ENCODE results near the gene MPDU1. TPM values are rescaled to one million over a fixed set of nuclear protein-coding genes. Genes with fewer than 3 reads are reported as not detected.
A peak's percentile ranks its signal among the peaks of the same experiment; 100 is the strongest.
"Not testable (repeated sequence)": the region's sequence is repeated elsewhere in the genome, so short reads cannot be mapped to it uniquely, and the experiment has no call there.

Gene MPDU1
- total RNA-seq, 1 donor: 64.1 TPM

DNA sequence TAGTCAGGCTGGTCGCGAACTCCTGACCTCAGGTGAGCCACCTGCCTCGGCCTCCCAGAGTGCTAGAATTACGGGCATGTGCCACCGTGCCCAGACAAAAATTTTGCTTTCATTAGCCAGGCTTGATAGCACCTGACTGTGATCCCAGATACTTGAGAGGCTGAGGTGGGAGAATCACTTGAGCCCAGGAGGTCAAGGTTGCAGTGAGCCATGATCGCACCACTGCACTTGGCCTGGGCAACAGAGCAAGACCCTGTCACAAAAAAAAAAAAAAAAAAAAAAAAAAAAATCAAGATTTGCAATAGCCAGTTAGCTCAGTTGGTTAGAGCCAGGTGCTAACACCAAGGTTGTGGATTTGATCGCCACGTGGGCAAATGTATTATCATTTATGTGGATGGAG is 37.2 kb downstream of the MPDU1 start:
- Histone ChIP-seq H3K4me3 (ENCODE audit: insufficient read depth, low read length) (no peak overlapping the region), H3K27me3 (ENCODE audit: insufficient read depth, low read length) (no peaks in the 10 kb centered on the region), H2AFZ (ENCODE audit: low read length) (no peak overlapping the region), H3K4me2 (ENCODE audit: insufficient read depth, low read length) (no peak overlapping the region), H4K20me1 (ENCODE audit: insufficient read depth, low read length) (no peaks in the 10 kb centered on the region), H3K9me3 (ENCODE audit: low read depth, low read length) (no peaks in the 10 kb centered on the region), H3K27ac (ENCODE audit: low read depth, low read length) (no peak overlapping the region), H3K4me1 (ENCODE audit: insufficient read depth, low read length) (no peaks in the 10 kb centered on the region), H3K36me3 (ENCODE audit: insufficient read depth, low read length) (no peaks in the 10 kb centered on the region), H3K79me2 (ENCODE audit: insufficient read depth, low read length) (no peaks in the 10 kb centered on the region)
- TF ChIP-seq, protein P1, sequence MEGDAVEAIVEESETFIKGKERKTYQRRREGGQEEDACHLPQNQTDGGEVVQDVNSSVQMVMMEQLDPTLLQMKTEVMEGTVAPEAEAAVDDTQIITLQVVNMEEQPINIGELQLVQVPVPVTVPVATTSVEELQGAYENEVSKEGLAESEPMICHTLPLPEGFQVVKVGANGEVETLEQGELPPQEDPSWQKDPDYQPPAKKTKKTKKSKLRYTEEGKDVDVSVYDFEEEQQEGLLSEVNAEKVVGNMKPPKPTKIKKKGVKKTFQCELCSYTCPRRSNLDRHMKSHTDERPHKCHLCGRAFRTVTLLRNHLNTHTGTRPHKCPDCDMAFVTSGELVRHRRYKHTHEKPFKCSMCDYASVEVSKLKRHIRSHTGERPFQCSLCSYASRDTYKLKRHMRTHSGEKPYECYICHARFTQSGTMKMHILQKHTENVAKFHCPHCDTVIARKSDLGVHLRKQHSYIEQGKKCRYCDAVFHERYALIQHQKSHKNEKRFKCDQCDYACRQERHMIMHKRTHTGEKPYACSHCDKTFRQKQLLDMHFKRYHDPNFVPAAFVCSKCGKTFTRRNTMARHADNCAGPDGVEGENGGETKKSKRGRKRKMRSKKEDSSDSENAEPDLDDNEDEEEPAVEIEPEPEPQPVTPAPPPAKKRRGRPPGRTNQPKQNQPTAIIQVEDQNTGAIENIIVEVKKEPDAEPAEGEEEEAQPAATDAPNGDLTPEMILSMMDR (IDR thresholded peaks at IDR 0.05; ENCODE audit: extremely low read depth, low read depth, low read length): no peak
- DNase-seq (ENCODE audit: insufficient read length, low spot score, missing footprints): no peak

DNA sequence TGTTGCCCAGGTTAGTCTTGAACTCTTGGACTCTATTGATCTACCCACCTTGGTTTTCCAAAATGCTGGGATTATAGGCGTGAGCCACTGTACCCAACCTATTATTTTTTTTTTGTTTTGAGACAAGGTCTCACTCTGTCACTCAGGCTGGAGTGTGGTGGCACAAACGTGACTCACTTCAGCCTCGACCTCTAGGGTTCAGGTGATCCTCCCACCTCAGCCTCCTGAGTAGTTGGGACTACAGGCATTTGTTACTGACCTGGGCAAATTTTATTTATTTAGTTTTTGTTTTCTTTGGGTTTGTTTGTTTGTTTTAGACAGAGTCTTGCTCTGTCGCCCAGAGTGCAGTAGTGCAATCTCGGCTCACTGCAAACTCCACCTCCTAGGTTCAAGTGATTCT is 40.0 kb downstream of the MPDU1 start:
- no peaks in the 10 kb centered on the region for H4K20me1 ChIP-seq (ENCODE audit: insufficient read depth, low read length)
- H3K36me3 ChIP-seq (ENCODE audit: insufficient read depth, low read length): no peaks in the 10 kb centered on the region
- H3K79me2 ChIP-seq (ENCODE audit: insufficient read depth, low read length): peaks cover 15% of the 10 kb centered on the region
- no peak overlapping the region for H3K27ac ChIP-seq (ENCODE audit: low read depth, low read length)
- H2AFZ ChIP-seq (ENCODE audit: low read length): no peak overlapping the region
- DNase-seq (ENCODE audit: insufficient read length, low spot score, missing footprints): no peak
- no peaks in the 10 kb centered on the region for H3K9me3 ChIP-seq (ENCODE audit: low read depth, low read length)
- H3K4me3 ChIP-seq (ENCODE audit: insufficient read depth, low read length): no peak overlapping the region
- TF ChIP-seq, protein P1 (IDR thresholded peaks at IDR 0.05; ENCODE audit: extremely low read depth, low read depth, low read length): no peak
- no peak overlapping the region for H3K4me2 ChIP-seq (ENCODE audit: insufficient read depth, low read length)
- peaks cover 5% of the 10 kb centered on the region for H3K4me1 ChIP-seq (ENCODE audit: insufficient read depth, low read length)
- no peaks in the 10 kb centered on the region for H3K27me3 ChIP-seq (ENCODE audit: insufficient read depth, low read length)

DNA sequence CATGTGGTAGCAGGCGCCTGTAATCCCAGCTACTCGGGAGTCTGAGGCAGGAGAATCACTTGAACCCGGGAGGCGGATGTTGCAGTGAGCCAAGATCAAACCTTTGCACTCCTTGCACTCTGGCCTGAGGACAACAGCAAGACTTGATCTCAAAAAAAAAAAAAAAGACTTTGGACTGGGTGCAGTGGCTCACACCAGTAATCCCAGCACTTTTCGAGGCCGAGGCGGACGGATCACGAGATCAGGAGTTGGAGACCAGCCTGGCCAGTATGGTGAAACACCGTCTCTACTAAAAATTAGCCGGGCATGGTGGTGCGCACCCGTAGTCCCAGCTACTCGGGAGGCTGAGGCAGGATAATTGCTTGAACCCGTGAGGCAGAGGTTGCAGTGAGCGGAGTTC is 42.1 kb downstream of the MPDU1 start:
- H3K4me2 ChIP-seq (ENCODE audit: insufficient read depth, low read length); H3K27me3 ChIP-seq (ENCODE audit: insufficient read depth, low read length); H4K20me1 ChIP-seq (ENCODE audit: insufficient read depth, low read length); H3K4me1 ChIP-seq (ENCODE audit: insufficient read depth, low read length); H3K4me3 ChIP-seq (ENCODE audit: insufficient read depth, low read length); H3K9me3 ChIP-seq (ENCODE audit: low read depth, low read length); H3K36me3 ChIP-seq (ENCODE audit: insufficient read depth, low read length); H2AFZ ChIP-seq (ENCODE audit: low read length); DNase-seq (ENCODE audit: insufficient read length, low spot score, missing footprints); H3K27ac ChIP-seq (ENCODE audit: low read depth, low read length): not testable (repeated sequence)
- H3K79me2 ChIP-seq (ENCODE audit: insufficient read depth, low read length): peaks cover 15% of the 10 kb centered on the region

DNA sequence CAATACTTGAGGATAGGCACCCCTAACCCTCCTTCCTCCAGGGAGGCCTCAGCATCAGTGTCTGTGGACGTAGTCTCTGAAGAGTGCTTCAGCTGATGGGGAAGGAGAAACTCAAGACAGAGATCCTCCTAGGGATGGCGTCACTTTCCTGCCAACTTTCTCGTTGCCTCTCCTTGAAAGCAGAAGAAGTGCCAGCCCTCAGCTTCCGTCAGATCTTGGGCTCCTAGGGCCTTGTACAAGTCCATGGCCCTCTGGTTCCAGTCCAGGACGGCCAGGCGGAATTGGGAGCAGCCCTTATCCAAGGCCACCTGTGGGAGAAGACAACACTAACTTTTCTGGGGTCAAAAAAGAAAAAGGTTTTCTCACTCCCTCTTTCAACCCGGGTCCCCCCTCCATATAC is 42.7 kb downstream of the MPDU1 start:
- Histone ChIP-seq H3K4me3 (ENCODE audit: insufficient read depth, low read length) (no peak overlapping the region), H3K27ac (ENCODE audit: low read depth, low read length) (no peak overlapping the region), H3K4me2 (ENCODE audit: insufficient read depth, low read length) (peak overlapping the region; percentile 95), H3K79me2 (ENCODE audit: insufficient read depth, low read length) (peaks cover 15% of the 10 kb centered on the region), H3K36me3 (ENCODE audit: insufficient read depth, low read length) (no peaks in the 10 kb centered on the region), H4K20me1 (ENCODE audit: insufficient read depth, low read length) (no peaks in the 10 kb centered on the region), H2AFZ (ENCODE audit: low read length) (no peak overlapping the region), H3K27me3 (ENCODE audit: insufficient read depth, low read length) (no peaks in the 10 kb centered on the region), H3K4me1 (ENCODE audit: insufficient read depth, low read length) (peaks cover 5% of the 10 kb centered on the region), H3K9me3 (ENCODE audit: low read depth, low read length) (no peaks in the 10 kb centered on the region)
- TF ChIP-seq, protein P1 (IDR thresholded peaks at IDR 0.05; ENCODE audit: extremely low read depth, low read depth, low read length): no peak
- no peak for DNase-seq (ENCODE audit: insufficient read length, low spot score, missing footprints)

DNA sequence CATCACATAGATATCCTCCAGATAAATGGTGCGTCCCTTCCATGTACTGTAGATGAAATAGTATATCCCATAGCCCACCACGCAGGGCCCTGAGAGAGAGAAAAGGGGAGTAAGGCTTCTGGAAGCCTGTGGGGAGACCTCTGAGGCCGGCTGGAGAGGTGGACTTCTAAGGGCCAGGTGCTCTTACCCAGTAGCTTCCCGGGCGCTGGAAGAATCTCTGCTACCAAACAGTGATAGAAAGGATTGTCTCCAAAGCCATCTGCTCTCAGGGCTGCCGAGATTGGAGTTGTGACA is 43.3 kb downstream of the MPDU1 start:
- peak overlapping the region; percentile 93 for H2AFZ ChIP-seq (ENCODE audit: low read length)
- no peaks in the 10 kb centered on the region for H3K36me3 ChIP-seq (ENCODE audit: insufficient read depth, low read length)
- peak; percentile 88 for DNase-seq (ENCODE audit: insufficient read length, low spot score, missing footprints)
- no peaks in the 10 kb centered on the region for H3K9me3 ChIP-seq (ENCODE audit: low read depth, low read length)
- no peaks in the 10 kb centered on the region for H4K20me1 ChIP-seq (ENCODE audit: insufficient read depth, low read length)
- H3K27me3 ChIP-seq (ENCODE audit: insufficient read depth, low read length): no peaks in the 10 kb centered on the region
- H3K27ac ChIP-seq (ENCODE audit: low read depth, low read length): peak overlapping the region; percentile 85
- H3K4me3 ChIP-seq (ENCODE audit: insufficient read depth, low read length): peak overlapping the region; percentile 95
- peak overlapping the region; percentile 95 for H3K4me2 ChIP-seq (ENCODE audit: insufficient read depth, low read length)
- H3K4me1 ChIP-seq (ENCODE audit: insufficient read depth, low read length): peaks cover 5% of the 10 kb centered on the region
- TF ChIP-seq, protein P1 (IDR thresholded peaks at IDR 0.05; ENCODE audit: extremely low read depth, low read depth, low read length): no peak
- H3K79me2 ChIP-seq (ENCODE audit: insufficient read depth, low read length): peaks cover 15% of the 10 kb centered on the region

Measured in osteoblast (primary cell).